Thyroid gland (tissue), 4 donors: ENCODE measurements around the gene PSMB3.

Source experiments
- CTCF ChIP-seq, 6 experiments: fragments of 200-600 bp in 3 of 6; fragments of 450-650 bp in 3 of 6; sonication (generic) in 3 of 6; IDR thresholded peaks; one replicate each; pipeline ENCODE4 v1.5.1; 2016 to 2019; ENCODE audit warnings: antibody characterized with exemption in 6 of 6, mild to moderate bottlenecking in 2 of 6, inconsistent platforms in 1 of 6, moderate library complexity in 1 of 6
- POLR2A ChIP-seq, 2 donors: fragments of 450-650 bp; IDR thresholded peaks; one replicate each; pipeline ENCODE4 v1.6.1; 2017; ENCODE audit warnings: antibody characterized with exemption in 2 of 2, mild to moderate bottlenecking in 2 of 2, moderate library complexity in 1 of 2

GRCh38 chr17:38721802-38722201, 30.7 kb upstream of the PSMB3 start:
- TF ChIP-seq CTCF (IDR thresholded peaks at IDR 0.05) (no peak), POLR2A (IDR thresholded peaks at IDR 0.05) (no peak)
